ENCODE results near the gene TOP3B.

The TOP3B gene

DNA sequence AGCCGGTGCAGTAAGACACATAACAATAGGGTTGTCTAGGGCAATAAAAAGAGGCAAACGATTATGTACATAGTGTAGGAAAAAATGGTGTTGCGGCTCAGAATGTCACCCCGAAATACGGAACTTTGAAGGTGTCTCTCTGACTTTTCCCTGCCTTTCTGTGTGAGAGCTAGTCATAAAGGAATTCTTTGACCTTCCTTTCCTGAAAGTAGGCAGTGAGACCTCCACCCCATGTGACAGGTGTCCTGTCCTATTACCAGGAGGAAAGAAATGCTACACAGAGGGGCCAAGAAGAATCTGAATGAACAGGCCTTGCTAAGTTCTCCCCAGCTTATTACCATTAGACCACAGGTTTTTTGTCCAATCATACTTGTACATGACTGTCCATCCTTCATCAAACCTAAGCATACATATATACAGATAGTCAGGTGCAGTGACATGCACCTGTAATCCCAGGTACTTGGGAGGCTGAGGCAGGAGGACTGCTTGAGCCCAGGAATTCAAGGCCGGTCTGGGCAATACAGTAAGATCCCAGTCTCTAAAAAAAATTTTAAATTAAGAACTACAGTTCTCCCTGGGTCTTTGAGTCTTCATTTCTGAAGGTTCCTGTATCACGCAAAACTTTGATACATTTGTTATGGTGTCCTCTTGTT lies 16.1 kb upstream of the TOP3B start:
- H3K36me3 Mint-ChIP-seq, result no peaks in the 10 kb centered on the region

DNA sequence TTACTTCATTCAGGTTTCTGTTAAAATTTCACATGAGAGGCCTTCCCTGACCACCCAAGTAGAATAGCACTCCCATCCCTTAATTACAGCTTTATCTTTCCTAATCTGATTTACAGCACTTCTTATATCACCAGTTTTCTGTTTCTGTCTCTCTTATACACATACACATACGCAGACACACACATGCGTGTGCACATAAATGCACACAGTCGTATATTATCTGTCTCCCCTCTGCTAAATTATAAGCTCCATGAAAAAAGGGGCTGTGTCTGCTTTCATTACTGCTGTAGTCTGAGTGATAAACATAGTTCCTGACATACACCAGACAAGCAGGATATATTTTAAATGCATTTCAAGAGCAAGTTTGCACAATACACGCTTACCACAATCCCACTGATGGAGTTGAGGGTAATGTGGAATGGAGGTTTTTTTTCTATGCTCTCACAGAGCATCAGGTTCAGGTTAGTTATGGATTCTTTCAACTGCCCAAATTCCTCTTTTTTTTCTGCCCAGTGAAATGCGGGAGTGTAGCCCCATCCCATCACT lies 13.7 kb upstream of the TOP3B start:
- CTCF ChIA-PET, result interaction anchor here (1.0 to 1.6 kb wide), 2 partner anchors 10 to 24 kb away, joined by 3 to 5 read pairs; no protein-coding TSS in a partner anchor

More for the DNA sequence above, 16.1 kb upstream of the TOP3B start:
- no peak for DNase-seq
- Mint-ChIP-seq H3K27me3 (peaks cover 25% of the 10 kb centered on the region), H3K27ac (no peak overlapping the region), H3K4me3 (no peak overlapping the region), H3K4me1 (no peaks in the 10 kb centered on the region), H3K9me3 (no peaks in the 10 kb centered on the region)
- CTCF ChIA-PET, result no interaction called here

GRCh38 chr22:21995660-21996059 lies 13.1 kb upstream of the TOP3B start:
- H3K27ac Mint-ChIP-seq, result no peak overlapping the region
- no peaks in the 10 kb centered on the region for H3K36me3 Mint-ChIP-seq
- H3K4me3 Mint-ChIP-seq, result no peak overlapping the region
- H3K27me3 Mint-ChIP-seq, result peaks cover 27% of the 10 kb centered on the region
- H3K9me3 Mint-ChIP-seq, result no peaks in the 10 kb centered on the region
- CTCF ChIA-PET, result no interaction called here
- no peak for DNase-seq
- no peaks in the 10 kb centered on the region for H3K4me1 Mint-ChIP-seq

More for the DNA sequence above, 13.7 kb upstream of the TOP3B start:
- Mint-ChIP-seq H3K36me3 (no peaks in the 10 kb centered on the region), H3K9me3 (no peaks in the 10 kb centered on the region), H3K27ac (no peak overlapping the region), H3K4me1 (no peaks in the 10 kb centered on the region), H3K4me3 (no peak overlapping the region), H3K27me3 (peaks cover 22% of the 10 kb centered on the region)
- DNase-seq, result no peak

- Mint-ChIP-seq H3K4me3 (no peak overlapping the region), H3K27me3 (peaks cover 32% of the 10 kb centered on the region), H3K27ac (no peak overlapping the region), H3K4me1 (no peaks in the 10 kb centered on the region), H3K36me3 (no peaks in the 10 kb centered on the region), H3K9me3 (no peaks in the 10 kb centered on the region)
- DNase-seq, result no peak
- CTCF ChIA-PET, result no interaction called here
Observed at GRCh38 chr22:21994881-21995444, 12.4 kb upstream of the TOP3B start.

- H3K9me3 Mint-ChIP-seq, result no peaks in the 10 kb centered on the region
- DNase-seq, result no peak
- H3K4me3 Mint-ChIP-seq, result no peak overlapping the region
- CTCF ChIA-PET, result no interaction called here
- peaks cover 36% of the 10 kb centered on the region for H3K27me3 Mint-ChIP-seq
- H3K4me1 Mint-ChIP-seq, result no peaks in the 10 kb centered on the region
- H3K27ac Mint-ChIP-seq, result no peak overlapping the region
- no peaks in the 10 kb centered on the region for H3K36me3 Mint-ChIP-seq
Observed at GRCh38 chr22:21992593-21993237, 10.1 kb upstream of the TOP3B start.

DNA sequence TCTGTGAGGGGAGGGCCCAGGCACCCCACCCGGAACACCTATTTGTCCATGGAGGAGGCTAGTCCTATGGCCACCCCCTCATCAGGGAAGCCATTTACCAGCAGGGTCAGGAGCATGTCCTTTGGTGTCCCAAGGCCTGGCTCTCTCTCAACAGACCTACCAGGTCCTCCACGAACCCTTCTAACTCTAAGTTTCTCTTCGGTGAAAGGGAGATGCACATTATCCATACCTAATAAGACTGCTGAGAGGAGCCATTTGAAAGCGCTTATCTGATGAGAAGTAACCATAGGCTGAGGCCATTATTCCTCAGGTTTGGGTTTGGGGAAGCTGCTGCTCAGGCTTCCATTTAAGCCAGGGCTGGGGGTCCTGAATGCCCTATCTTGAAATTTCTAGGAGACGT lies 9.2 kb upstream of the TOP3B start:
- Mint-ChIP-seq H3K27ac (no peak overlapping the region), H3K9me3 (no peaks in the 10 kb centered on the region), H3K27me3 (peaks cover 32% of the 10 kb centered on the region), H3K4me3 (no peak overlapping the region), H3K36me3 (no peaks in the 10 kb centered on the region), H3K4me1 (no peaks in the 10 kb centered on the region)
- DNase-seq, result no peak
- CTCF ChIA-PET, result no interaction called here

GRCh38 chr22:21991304-21991596 lies 8.7 kb upstream of the TOP3B start:
- no peak overlapping the region for H3K4me3 Mint-ChIP-seq
- H3K36me3 Mint-ChIP-seq, result no peaks in the 10 kb centered on the region
- CTCF ChIA-PET, result no interaction called here
- H3K27ac Mint-ChIP-seq, result no peak overlapping the region
- no peaks in the 10 kb centered on the region for H3K4me1 Mint-ChIP-seq
- H3K27me3 Mint-ChIP-seq, result peaks cover 32% of the 10 kb centered on the region
- no peak for DNase-seq
- H3K9me3 Mint-ChIP-seq, result no peaks in the 10 kb centered on the region

- DNase-seq, result no peak
- peaks cover 32% of the 10 kb centered on the region for H3K27me3 Mint-ChIP-seq
- no peaks in the 10 kb centered on the region for H3K9me3 Mint-ChIP-seq
- CTCF ChIA-PET, result no interaction called here
- no peaks in the 10 kb centered on the region for H3K4me1 Mint-ChIP-seq
- H3K27ac Mint-ChIP-seq, result no peak overlapping the region
- H3K36me3 Mint-ChIP-seq, result no peaks in the 10 kb centered on the region
- H3K4me3 Mint-ChIP-seq, result no peak overlapping the region
Observed at GRCh38 chr22:21990445-21991303, 8.1 kb upstream of the TOP3B start.

DNA sequence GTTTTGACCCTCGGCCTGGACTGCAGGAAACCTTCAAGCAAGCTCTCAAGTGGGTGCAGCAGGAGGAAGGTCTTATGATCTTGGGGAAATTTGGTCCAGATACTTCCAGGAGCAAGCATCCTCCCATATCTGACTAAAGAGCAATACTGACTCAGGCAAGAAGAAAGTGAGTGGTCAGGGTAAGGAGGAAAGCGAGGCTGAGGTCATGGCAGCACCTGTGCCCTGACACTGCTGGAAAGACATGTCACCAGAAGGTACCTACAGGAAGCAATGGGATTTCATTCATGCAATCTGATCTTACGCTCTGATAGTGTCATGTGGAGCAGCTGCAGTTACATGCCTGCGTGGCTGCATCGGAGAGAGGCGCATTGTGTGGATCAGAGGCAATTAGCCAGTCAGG lies 6.5 kb upstream of the TOP3B start:
- Mint-ChIP-seq H3K27me3 (peaks cover 25% of the 10 kb centered on the region), H3K27ac (no peak overlapping the region), H3K9me3 (no peaks in the 10 kb centered on the region), H3K4me1 (no peaks in the 10 kb centered on the region), H3K36me3 (no peaks in the 10 kb centered on the region), H3K4me3 (no peak overlapping the region)
- CTCF ChIA-PET, result no interaction called here
- DNase-seq, result no peak

DNA sequence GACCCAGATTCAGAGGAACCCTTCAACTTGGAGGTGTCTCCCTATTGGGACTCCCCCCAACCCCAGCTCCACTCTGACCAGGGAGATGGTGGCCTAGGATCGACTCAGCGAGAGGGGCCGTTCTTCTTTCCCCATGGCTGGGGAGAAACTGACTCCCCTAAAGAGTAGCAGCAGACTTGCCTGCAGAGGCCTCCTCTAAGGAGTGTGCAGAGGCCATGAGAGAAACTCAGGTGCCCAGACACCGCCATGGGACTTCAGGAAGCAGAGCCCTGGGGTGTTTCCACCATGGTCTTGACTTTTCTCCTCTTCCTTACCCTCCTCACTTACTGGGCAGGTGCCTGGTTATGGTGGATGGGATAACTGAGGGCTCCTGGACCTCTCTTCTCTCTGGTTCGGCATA lies 2.6 kb upstream of the TOP3B start:
- no peak overlapping the region for H3K27ac Mint-ChIP-seq
- CTCF ChIA-PET, result no interaction called here

GRCh38 chr22:21984793-21985192 lies 2.2 kb upstream of the TOP3B start:
- no peak overlapping the region for H3K4me3 Mint-ChIP-seq
- no peak for DNase-seq
- H3K27ac Mint-ChIP-seq, result no peak overlapping the region
- H3K36me3 Mint-ChIP-seq, result no peaks in the 10 kb centered on the region
- no peaks in the 10 kb centered on the region for H3K9me3 Mint-ChIP-seq
- CTCF ChIA-PET, result no interaction called here
- H3K4me1 Mint-ChIP-seq, result peaks cover 27% of the 10 kb centered on the region
- peaks cover 12% of the 10 kb centered on the region for H3K27me3 Mint-ChIP-seq

More for the DNA sequence above, 2.6 kb upstream of the TOP3B start:
- Mint-ChIP-seq H3K4me1 (peaks cover 24% of the 10 kb centered on the region), H3K9me3 (no peaks in the 10 kb centered on the region), H3K27me3 (peaks cover 12% of the 10 kb centered on the region), H3K4me3 (no peak overlapping the region), H3K36me3 (no peaks in the 10 kb centered on the region)
- no peak for DNase-seq

GRCh38 chr22:21981874-21982273 lies 713 bp downstream of the TOP3B start:
- H3K4me1 Mint-ChIP-seq, result peaks cover 37% of the 10 kb centered on the region
- no peak for DNase-seq
- CTCF ChIA-PET, result interaction anchor here (1.3 to 3.2 kb wide), 2 partner anchors 10 to 45 kb away, joined by 3 to 28 read pairs; no protein-coding TSS in a partner anchor
- H3K27me3 Mint-ChIP-seq, result no peaks in the 10 kb centered on the region
- peaks cover 8% of the 10 kb centered on the region for H3K36me3 Mint-ChIP-seq
- no peaks in the 10 kb centered on the region for H3K9me3 Mint-ChIP-seq
- peak overlapping the region; percentile 90 for H3K4me3 Mint-ChIP-seq
- H3K27ac Mint-ChIP-seq, result peak overlapping the region; percentile 83

- CTCF ChIA-PET, result interaction anchor here (3.2 kb wide), 1 partner anchor 9 kb away, joined by 28 read pairs; no protein-coding TSS in a partner anchor
- peak overlapping the region; percentile 2 for H3K4me3 Mint-ChIP-seq
- H3K9me3 Mint-ChIP-seq, result no peaks in the 10 kb centered on the region
- peaks cover 10% of the 10 kb centered on the region for H3K36me3 Mint-ChIP-seq
- DNase-seq, result no peak
- H3K27ac Mint-ChIP-seq, result peak overlapping the region; percentile 19
- no peaks in the 10 kb centered on the region for H3K27me3 Mint-ChIP-seq
- H3K4me1 Mint-ChIP-seq, result peaks cover 37% of the 10 kb centered on the region
Observed at GRCh38 chr22:21980547-21980946, 2.0 kb downstream of the TOP3B start.
